Prostate gland (tissue), 2 donors: Measurements from ENCODE around the gene PRCD. TPM values are rescaled to one million over a fixed set of nuclear protein-coding genes. Genes with fewer than 3 reads are reported as not detected.

Experiments
- DNase-seq: peaks from one replicate; pipeline ENCODE4 v3.0.0-alpha.2; 2019; ENCODE audit warnings: low spot score
- H3K27ac ChIP-seq, 2 donors: fragments of 200-600 bp; sonication (generic); 2 replicates each; pipeline ENCODE4 v1.5.1; 2017 to 2019
- H3K27me3 ChIP-seq: fragments of 200-600 bp; sonication (generic); replicated peaks from 2 replicates; pipeline ENCODE4 v1.5.1; 2019; ENCODE audit not compliant: insufficient read depth
- H3K36me3 ChIP-seq, 2 donors: fragments of 200-600 bp; sonication (generic); 1 replicate in 1 of 2; 2 replicates in 1 of 2; pipeline versions ENCODE4 v1.5.1 to v1.8.1; 2017 to 2019
- H3K4me1 ChIP-seq: fragments of 200-600 bp; sonication (generic); replicated peaks from 2 replicates; pipeline ENCODE4 v1.5.1; 2019
- H3K4me3 ChIP-seq, 2 donors: fragments of 200-600 bp; sonication (generic); 2 replicates each; pipeline ENCODE4 v1.5.1; 2017 to 2019
- H3K9me3 ChIP-seq: fragments of 200-600 bp; sonication (generic); 2 replicates; pipeline ENCODE4 v1.5.1; 2017
- CTCF ChIP-seq, 4 experiments: fragments of 200-600 bp in 2 of 4; fragments of 450-650 bp in 2 of 4; sonication (generic) in 2 of 4; IDR thresholded peaks; 1 replicate in 3 of 4; 2 replicates in 1 of 4; pipeline ENCODE4 v1.5.1; 2016 to 2019; ENCODE audit warnings: antibody characterized with exemption in 4 of 4, mild to moderate bottlenecking in 2 of 4, moderate library complexity in 2 of 4
- POLR2A ChIP-seq: fragments of 450-650 bp; IDR thresholded peaks from one replicate; pipeline ENCODE4 v1.6.1; 2016; ENCODE audit warnings: antibody characterized with exemption, mild to moderate bottlenecking
- POLR2AphosphoS5 ChIP-seq: sonication (generic); formaldehyde crosslinking; IDR thresholded peaks from one replicate; pipeline ENCODE4 v1.6.1; 2017; ENCODE audit warnings: antibody characterized with exemption
- WGBS: methylation state at CpG from one replicate; pipeline ENCODE4 v1.1.5; 2018; 5-methylcytosine and 5-hydroxymethylcytosine counted together
- intact Hi-C: fragments of 100-400 bp; cut with DNase I; formaldehyde crosslinking; loops from one replicate; pipeline ENCODE4 v1.14.2; 2022
- total RNA-seq, 2 donors: library from RNA; depleted of rRNA; stranded (reverse); fragments of >200 nt; gene quantifications; one replicate each; pipeline ENCODE4 v1.1.0, GENCODE V29; 2016

PRCD gene
- total RNA-seq, 2 donors from 2014 or later, result 0.36 to 0.85 TPM

GRCh38 chr17:76584427-76585032 lies 44.7 kb downstream of the PRCD start:
- DNase-seq, result no peak
- WGBS, result 13% methylated on average over 17 of the region's 17 CpGs
- H3K27ac ChIP-seq, result peak overlapping the region; percentile 72 to 76
- no peaks in the 10 kb centered on the region for H3K9me3 ChIP-seq
- no peaks in the 10 kb centered on the region for H3K4me1 ChIP-seq
- intact Hi-C loops, result no loop called here
- H3K36me3 ChIP-seq, result no peaks in the 10 kb centered on the region
- no peaks in the 10 kb centered on the region for H3K27me3 ChIP-seq
- H3K4me3 ChIP-seq, result peak overlapping the region; percentile 43 to 44
- TF ChIP-seq POLR2AphosphoS5 (no peak), CTCF (IDR thresholded peaks at IDR 0.05) (no peak), POLR2A (no peak)

- H3K4me3 ChIP-seq, result peak overlapping the region; percentile 43 to 44
- under 1% methylated on average over 62 of the region's 62 CpGs for WGBS
- TF ChIP-seq POLR2A (peak; percentile 32), CTCF (IDR thresholded peaks at IDR 0.05) (no peak), POLR2AphosphoS5 (no peak)
- no peaks in the 10 kb centered on the region for H3K9me3 ChIP-seq
- peak overlapping the region; percentile 72 to 76 for H3K27ac ChIP-seq
- no peaks in the 10 kb centered on the region for H3K4me1 ChIP-seq
- intact Hi-C loops, result no loop called here
- no peaks in the 10 kb centered on the region for H3K27me3 ChIP-seq
- no peak for DNase-seq
- H3K36me3 ChIP-seq, result no peaks in the 10 kb centered on the region
Observed at GRCh38 chr17:76585033-76585648, 45.3 kb downstream of the PRCD start.

- Histone ChIP-seq H3K27ac (peak within 1 kb of the TSS; percentile 72 to 76), H3K4me3 (peak within 1 kb of the TSS; percentile 43 to 44), H3K27me3 (no peaks in the 10 kb centered on the region), H3K9me3 (no peaks in the 10 kb centered on the region), H3K4me1 (no peaks in the 10 kb centered on the region), H3K36me3 (no peaks in the 10 kb centered on the region)
- intact Hi-C loops, result no loop called here
- 0% methylated on average over 34 of the region's 84 CpGs for WGBS
- peak; percentile 68 for DNase-seq
- TF ChIP-seq POLR2A (peak; percentile 85), POLR2AphosphoS5 (peak; percentile 19), CTCF (IDR thresholded peaks at IDR 0.05) (peak in 3 of 4 experiments; percentile 34 to 65 (median 65))
Observed at GRCh38 chr17:76585649-76586593, 46.1 kb downstream of the PRCD start, which contains the start of gene ST6GALNAC2. TSS of gene ST6GALNAC2 (minus strand) at chr17:76585860. CDS start at chr17:76585808, 52 bp downstream.

GRCh38 chr17:76586741-76587487 lies 47.1 kb downstream of the PRCD start:
- WGBS, result 13% methylated on average over 17 of the region's 17 CpGs
- Histone ChIP-seq H3K36me3 (no peaks in the 10 kb centered on the region), H3K27me3 (no peaks in the 10 kb centered on the region), H3K9me3 (no peaks in the 10 kb centered on the region), H3K4me3 (peak overlapping the region in 1 of 2 donors; percentile 44), H3K27ac (peak overlapping the region in 1 of 2 donors; percentile 72), H3K4me1 (no peaks in the 10 kb centered on the region)
- DNase-seq, result peak; percentile 59
- intact Hi-C loops, result no loop called here
- TF ChIP-seq POLR2AphosphoS5 (peak; percentile 17), CTCF (IDR thresholded peaks at IDR 0.05) (no peak), POLR2A (peak; percentile 31)
